Epithelial cell of proximal tubule (primary cell): ENCODE measurements around the gene E2F7. TPM values are rescaled to one million over a fixed set of nuclear protein-coding genes. Genes with fewer than 3 reads are reported as not detected.

ENCODE experiments used
- DNase-seq: peaks from one replicate; pipeline ENCODE4 v3.0.0-alpha.2; 2011; ENCODE audit warnings: low read depth
- H3K4me3 ChIP-seq: 2 replicates; pipeline ENCODE4 v1.5.1; 2011; ENCODE audit warnings: low read depth, mild to moderate bottlenecking, low read length
- total RNA-seq: library from RNA; depleted of rRNA; stranded (reverse); fragments of >200 nt; gene quantifications from 2 replicates; pipeline ENCODE4 v1.2.3, GENCODE V29; 2015
- TF ChIP-seq, protein P1 (sequence below): conservative IDR thresholded peaks from 2 replicates; pipeline ENCODE4 v1.5.1; 2012; ENCODE audit warnings: low read depth, mild to moderate bottlenecking, low read length

Gene E2F7, protein sequence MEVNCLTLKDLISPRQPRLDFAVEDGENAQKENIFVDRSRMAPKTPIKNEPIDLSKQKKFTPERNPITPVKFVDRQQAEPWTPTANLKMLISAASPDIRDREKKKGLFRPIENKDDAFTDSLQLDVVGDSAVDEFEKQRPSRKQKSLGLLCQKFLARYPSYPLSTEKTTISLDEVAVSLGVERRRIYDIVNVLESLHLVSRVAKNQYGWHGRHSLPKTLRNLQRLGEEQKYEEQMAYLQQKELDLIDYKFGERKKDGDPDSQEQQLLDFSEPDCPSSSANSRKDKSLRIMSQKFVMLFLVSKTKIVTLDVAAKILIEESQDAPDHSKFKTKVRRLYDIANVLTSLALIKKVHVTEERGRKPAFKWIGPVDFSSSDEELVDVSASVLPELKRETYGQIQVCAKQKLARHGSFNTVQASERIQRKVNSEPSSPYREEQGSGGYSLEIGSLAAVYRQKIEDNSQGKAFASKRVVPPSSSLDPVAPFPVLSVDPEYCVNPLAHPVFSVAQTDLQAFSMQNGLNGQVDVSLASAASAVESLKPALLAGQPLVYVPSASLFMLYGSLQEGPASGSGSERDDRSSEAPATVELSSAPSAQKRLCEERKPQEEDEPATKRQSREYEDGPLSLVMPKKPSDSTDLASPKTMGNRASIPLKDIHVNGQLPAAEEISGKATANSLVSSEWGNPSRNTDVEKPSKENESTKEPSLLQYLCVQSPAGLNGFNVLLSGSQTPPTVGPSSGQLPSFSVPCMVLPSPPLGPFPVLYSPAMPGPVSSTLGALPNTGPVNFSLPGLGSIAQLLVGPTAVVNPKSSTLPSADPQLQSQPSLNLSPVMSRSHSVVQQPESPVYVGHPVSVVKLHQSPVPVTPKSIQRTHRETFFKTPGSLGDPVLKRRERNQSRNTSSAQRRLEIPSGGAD
- total RNA-seq, result 20.5 and 22.1 TPM in 2 replicates

DNA sequence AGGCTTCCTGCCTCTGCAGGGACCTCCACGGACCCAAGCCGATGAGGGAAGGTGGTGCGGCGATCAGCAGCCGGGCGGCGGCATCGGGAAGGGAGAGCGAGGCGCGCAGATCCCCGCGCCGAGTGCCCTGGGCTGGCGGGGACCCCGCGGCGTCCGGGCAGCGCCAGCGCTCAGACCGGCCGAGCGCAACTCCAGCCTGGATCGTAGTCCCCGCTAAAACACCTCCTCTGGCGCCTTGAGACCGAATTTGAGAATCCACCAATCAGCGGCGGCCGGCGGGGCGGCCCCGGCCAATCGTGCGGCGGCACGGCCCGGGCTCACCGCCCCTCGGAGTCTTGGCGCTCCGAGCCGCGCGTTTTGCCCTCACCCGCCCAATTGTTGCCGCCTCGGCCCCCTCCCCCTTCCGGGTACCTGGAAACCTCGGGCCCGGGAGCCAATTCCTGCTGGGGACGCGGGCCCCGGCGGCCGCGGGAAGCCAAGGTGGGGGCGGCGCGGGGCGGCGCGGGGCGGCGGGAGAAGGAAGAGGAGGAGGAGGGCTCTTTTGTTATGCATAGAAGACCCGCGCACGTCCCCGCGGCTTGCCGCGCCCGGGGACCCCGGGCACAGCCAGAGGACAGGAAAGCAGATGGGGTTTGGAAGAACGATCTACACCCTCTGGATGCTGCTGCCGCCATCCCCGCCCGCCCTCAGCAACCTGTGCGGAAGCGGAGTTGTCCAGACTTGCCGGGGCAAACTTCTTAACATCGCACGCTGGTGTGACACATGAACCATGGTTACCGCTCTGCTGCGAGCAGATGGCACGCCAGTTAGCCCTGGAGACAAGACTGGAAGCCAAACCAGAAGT, at the start of gene E2F7:
E2F7 (minus strand) TSS at position 209 of the 844 bp plus-strand sequence. CDS start 934 bp downstream, outside the sequence.
- peak within 1 kb of the TSS; percentile 87 for H3K4me3 ChIP-seq
- no peak for DNase-seq
- TF ChIP-seq, protein P1, sequence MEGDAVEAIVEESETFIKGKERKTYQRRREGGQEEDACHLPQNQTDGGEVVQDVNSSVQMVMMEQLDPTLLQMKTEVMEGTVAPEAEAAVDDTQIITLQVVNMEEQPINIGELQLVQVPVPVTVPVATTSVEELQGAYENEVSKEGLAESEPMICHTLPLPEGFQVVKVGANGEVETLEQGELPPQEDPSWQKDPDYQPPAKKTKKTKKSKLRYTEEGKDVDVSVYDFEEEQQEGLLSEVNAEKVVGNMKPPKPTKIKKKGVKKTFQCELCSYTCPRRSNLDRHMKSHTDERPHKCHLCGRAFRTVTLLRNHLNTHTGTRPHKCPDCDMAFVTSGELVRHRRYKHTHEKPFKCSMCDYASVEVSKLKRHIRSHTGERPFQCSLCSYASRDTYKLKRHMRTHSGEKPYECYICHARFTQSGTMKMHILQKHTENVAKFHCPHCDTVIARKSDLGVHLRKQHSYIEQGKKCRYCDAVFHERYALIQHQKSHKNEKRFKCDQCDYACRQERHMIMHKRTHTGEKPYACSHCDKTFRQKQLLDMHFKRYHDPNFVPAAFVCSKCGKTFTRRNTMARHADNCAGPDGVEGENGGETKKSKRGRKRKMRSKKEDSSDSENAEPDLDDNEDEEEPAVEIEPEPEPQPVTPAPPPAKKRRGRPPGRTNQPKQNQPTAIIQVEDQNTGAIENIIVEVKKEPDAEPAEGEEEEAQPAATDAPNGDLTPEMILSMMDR, result no peak

DNA sequence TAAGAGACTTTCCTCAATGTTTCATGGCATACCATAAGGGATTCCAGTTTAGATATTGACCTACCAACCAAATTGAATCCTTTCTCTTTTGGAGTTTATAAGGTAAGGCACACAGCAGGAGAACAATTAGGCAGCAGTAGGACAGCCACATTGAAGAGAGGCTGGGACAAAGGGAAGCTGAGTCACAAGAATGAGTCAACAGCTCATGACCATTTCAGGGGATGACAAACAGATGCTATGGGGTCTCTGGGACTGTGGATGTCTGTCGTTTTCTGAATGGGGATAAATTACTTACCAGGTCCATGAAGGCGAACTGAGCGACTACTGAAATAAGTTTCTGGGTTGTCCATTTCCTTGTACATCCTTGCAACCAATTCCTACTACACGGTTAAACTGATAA, 48.6 kb upstream of the E2F7 start:
- TF ChIP-seq, protein P1, result no peak
- no peak overlapping the region for H3K4me3 ChIP-seq
- no peak for DNase-seq

DNA sequence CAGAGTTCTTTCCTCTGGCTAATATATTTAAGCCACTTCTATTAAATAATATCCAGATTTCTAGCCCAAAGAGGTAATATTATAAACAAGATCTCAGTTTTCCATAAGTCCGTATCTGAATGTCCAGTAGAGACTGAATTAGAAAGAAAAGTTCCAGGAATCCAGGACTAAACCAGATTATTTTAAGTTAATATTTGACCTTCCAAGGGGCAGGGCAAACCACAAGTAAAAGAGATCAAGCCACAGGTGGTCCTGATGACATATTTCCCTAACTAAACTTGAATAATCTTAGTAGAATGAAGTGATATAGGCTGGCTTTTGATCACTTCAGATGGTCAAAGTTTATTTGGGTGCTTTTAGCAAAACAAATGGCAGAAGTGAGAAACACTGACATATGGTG, 43.3 kb upstream of the E2F7 start:
- no peak overlapping the region for H3K4me3 ChIP-seq
- TF ChIP-seq, protein P1, result no peak
- DNase-seq, result no peak

DNA sequence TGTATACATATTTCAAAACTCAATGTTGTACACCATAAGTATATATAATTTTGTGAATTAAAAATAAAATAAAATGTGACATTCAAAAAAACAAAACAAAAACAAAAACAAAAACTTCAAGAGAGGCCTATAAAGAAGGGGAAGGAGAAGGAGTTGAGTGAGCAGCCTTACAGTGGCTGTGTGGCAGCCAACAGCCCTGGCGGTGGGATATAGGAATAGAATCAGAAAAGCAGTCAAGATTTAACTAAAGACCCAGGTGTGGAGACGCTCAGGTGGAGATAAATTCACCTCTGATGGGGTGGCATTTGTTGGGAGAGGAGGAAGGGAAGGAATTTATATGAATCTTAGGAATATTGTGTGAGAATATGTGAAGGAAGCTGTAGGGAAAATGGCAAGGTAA, 41.8 kb upstream of the E2F7 start:
- TF ChIP-seq, protein P1, result no peak
- no peak overlapping the region for H3K4me3 ChIP-seq
- no peak for DNase-seq

DNA sequence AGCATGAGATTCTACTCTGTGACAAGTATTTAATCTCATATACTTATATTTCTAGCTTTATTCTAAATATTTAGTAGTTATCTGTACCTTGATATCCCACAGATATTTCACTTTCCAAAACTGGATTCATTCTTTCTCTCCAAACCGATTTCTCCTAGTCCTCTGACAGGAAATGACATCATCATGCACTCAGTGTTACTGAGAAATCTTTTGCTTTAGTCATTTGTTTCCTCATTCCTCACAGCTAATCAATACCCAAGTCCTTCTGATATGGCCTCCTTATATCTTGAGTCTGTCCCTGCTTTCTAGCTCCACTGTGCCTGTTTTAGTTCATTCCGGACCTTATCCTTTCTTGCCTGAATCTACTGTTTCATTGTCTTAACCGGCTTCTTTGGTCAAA, 39.4 kb upstream of the E2F7 start:
- H3K4me3 ChIP-seq, result no peak overlapping the region
- TF ChIP-seq, protein P1, result no peak
- no peak for DNase-seq

DNA sequence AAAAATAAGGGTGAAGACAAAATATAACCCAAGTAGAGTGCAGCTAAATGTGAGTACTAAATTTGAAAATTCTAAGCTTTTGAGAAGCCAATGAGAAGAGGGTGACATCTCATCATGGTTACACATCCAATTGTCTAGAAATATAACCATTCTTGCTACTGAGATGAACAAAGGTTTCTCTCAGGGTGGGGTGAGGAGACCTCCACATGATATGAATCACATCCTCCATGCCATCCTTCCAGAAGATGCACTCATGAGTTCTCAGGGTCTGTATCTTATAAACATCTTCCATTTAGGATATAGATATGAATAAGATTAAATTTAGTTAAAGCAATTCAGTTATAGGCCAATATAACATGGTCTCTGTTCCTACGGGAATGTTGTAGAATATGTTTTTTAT, 38.9 kb upstream of the E2F7 start:
- H3K4me3 ChIP-seq, result no peak overlapping the region
- DNase-seq, result no peak
- TF ChIP-seq, protein P1, result no peak
